ENCODE results near the gene ANXA6. TPM values are rescaled to one million over a fixed set of nuclear protein-coding genes. Genes with fewer than 3 reads are reported as not detected.

The ANXA6 gene
- polyA plus RNA-seq, 1 donor (not counting 4 experiments of a cell fraction or from before 2014, with no cell fraction given): 37.0 TPM

DNA sequence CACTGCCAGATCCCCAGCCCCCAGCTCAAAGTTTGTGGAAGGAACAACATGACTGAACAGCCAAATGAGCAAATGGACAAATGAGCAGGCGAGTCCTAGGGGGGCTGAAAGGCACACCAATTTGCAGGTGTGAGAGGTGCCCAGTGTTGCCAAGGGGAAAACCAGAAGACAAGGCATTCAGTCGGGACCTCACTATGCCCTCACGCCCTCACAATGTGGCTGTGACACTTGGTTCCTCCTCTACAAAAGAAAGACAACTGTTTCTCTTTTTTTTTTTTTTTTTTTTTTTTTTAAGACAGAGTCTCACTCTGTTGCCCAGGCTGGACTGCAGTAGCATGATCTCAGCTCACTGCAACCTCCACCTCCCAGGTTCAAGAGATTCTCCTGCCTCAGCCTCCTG lies 104.7 kb downstream of the ANXA6 start:
- H3K4me2 ChIP-seq (ENCODE audit: control insufficient read depth, extremely low read depth, insufficient read depth, low read depth, low read length): no peak overlapping the region
- DNase-seq (ENCODE audit: low read depth, low spot score) (no peak), FAIRE-seq (no peak)
- peaks cover 3% of the 10 kb centered on the region for H4K20me1 ChIP-seq (ENCODE audit: control insufficient read depth, extremely low read depth, insufficient read depth, low read length)
- dilution Hi-C loops (cut with MboI; ENCODE audit: extremely low pct_ligation_motif_present, low sequenced_read_pairs): no loop called here
- H3K27me3 ChIP-seq (ENCODE audit: control insufficient read depth, extremely low read depth, insufficient read depth, low read length): no peaks in the 10 kb centered on the region
- H3K9ac ChIP-seq (ENCODE audit: control insufficient read depth, extremely low read depth, insufficient read depth, low read length): no peak overlapping the region
- no peaks in the 10 kb centered on the region for H3K9me3 ChIP-seq (ENCODE audit: control insufficient read depth, low read depth, low read length)
- no peak overlapping the region for H3K27ac ChIP-seq (ENCODE audit: control insufficient read depth, insufficient read depth, low read length)
- H3K79me2 ChIP-seq (ENCODE audit: control insufficient read depth, insufficient read depth, low read length): no peaks in the 10 kb centered on the region
- TF ChIP-seq EZH2 (IDR thresholded peaks at IDR 0.05; ENCODE audit: low read length): no peak
- TF ChIP-seq CTCF (optimal IDR thresholded peaks at IDR 0.05 in 1 of 3, IDR thresholded peaks at IDR 0.05 in 1 of 3, conservative IDR thresholded peaks at IDR 0.05 in 1 of 3; ENCODE audit: extremely low read depth in 1 of 3, insufficient read depth in 2 of 3, low read length in 3 of 3): no peak
- H3K36me3 ChIP-seq (ENCODE audit: control insufficient read depth in 2 of 2, extremely low read depth in 1 of 2, insufficient read depth in 2 of 2, low read length in 2 of 2): peaks cover 40 to 78% of the 10 kb centered on the region in 2 experiments
- no peaks in the 10 kb centered on the region for H3K4me1 ChIP-seq (ENCODE audit: control insufficient read depth, extremely low read depth, insufficient read depth, low read length)
- H3K9me1 ChIP-seq (ENCODE audit: control insufficient read depth, extremely low read depth, insufficient read depth, low read length): no peaks in the 10 kb centered on the region
- no peak overlapping the region for H2AFZ ChIP-seq (ENCODE audit: control insufficient read depth, low read length)
- H3K4me3 ChIP-seq (ENCODE audit: control insufficient read depth in 2 of 3, extremely low read depth in 1 of 3, insufficient read depth in 2 of 3, low read depth in 1 of 3, low read length in 3 of 3): no peak overlapping the region

- H2AFZ ChIP-seq (ENCODE audit: control insufficient read depth, low read length): no peak overlapping the region
- H4K20me1 ChIP-seq (ENCODE audit: control insufficient read depth, extremely low read depth, insufficient read depth, low read length): peaks cover 3% of the 10 kb centered on the region
- dilution Hi-C loops (cut with MboI; ENCODE audit: extremely low pct_ligation_motif_present, low sequenced_read_pairs): no loop called here
- TF ChIP-seq CTCF (optimal IDR thresholded peaks at IDR 0.05 in 1 of 3, IDR thresholded peaks at IDR 0.05 in 1 of 3, conservative IDR thresholded peaks at IDR 0.05 in 1 of 3; ENCODE audit: extremely low read depth in 1 of 3, insufficient read depth in 2 of 3, low read length in 3 of 3): no peak
- TF ChIP-seq EZH2 (IDR thresholded peaks at IDR 0.05; ENCODE audit: low read length): no peak
- H3K36me3 ChIP-seq (ENCODE audit: control insufficient read depth in 2 of 2, extremely low read depth in 1 of 2, insufficient read depth in 2 of 2, low read length in 2 of 2): peaks cover 47 to 81% of the 10 kb centered on the region in 2 experiments
- H3K27ac ChIP-seq (ENCODE audit: control insufficient read depth, insufficient read depth, low read length): no peak overlapping the region
- H3K4me3 ChIP-seq (ENCODE audit: control insufficient read depth in 2 of 3, extremely low read depth in 1 of 3, insufficient read depth in 2 of 3, low read depth in 1 of 3, low read length in 3 of 3): no peak overlapping the region
- FAIRE-seq (no peak), DNase-seq (ENCODE audit: low read depth, low spot score) (no peak)
- H3K9me3 ChIP-seq (ENCODE audit: control insufficient read depth, low read depth, low read length): no peaks in the 10 kb centered on the region
- no peak overlapping the region for H3K9ac ChIP-seq (ENCODE audit: control insufficient read depth, extremely low read depth, insufficient read depth, low read length)
- H3K27me3 ChIP-seq (ENCODE audit: control insufficient read depth, extremely low read depth, insufficient read depth, low read length): no peaks in the 10 kb centered on the region
- no peaks in the 10 kb centered on the region for H3K79me2 ChIP-seq (ENCODE audit: control insufficient read depth, insufficient read depth, low read length)
- H3K9me1 ChIP-seq (ENCODE audit: control insufficient read depth, extremely low read depth, insufficient read depth, low read length): no peaks in the 10 kb centered on the region
- H3K4me1 ChIP-seq (ENCODE audit: control insufficient read depth, extremely low read depth, insufficient read depth, low read length): no peaks in the 10 kb centered on the region
- H3K4me2 ChIP-seq (ENCODE audit: control insufficient read depth, extremely low read depth, insufficient read depth, low read depth, low read length): no peak overlapping the region
These were observed 105.5 kb downstream of the ANXA6 start for GRCh38 chr5:151051931-151052608.
